T-helper 1 cell treated with Interleukin-12 subunit alpha and Interleukin-12 subunit beta and Interleukin-4 antibody, amounts not matched to agents 30 μg/mL and 1 μg/mL, for 36 hours (primary cell): ENCODE results near the gene MPPED2.

ENCODE experiments used
- H3K27ac Mint-ChIP-seq: one replicate; pipeline ENCODE4 v1.8.0; 2021; ENCODE audit warnings: mild to moderate bottlenecking, mixed read lengths
- H3K27me3 Mint-ChIP-seq: one replicate; pipeline ENCODE4 v1.8.0; 2021; ENCODE audit warnings: low read depth, mixed read lengths
- H3K36me3 Mint-ChIP-seq: one replicate; pipeline ENCODE4 v1.8.0; 2021; ENCODE audit warnings: low read depth, mixed read lengths
- H3K4me1 Mint-ChIP-seq: one replicate; pipeline ENCODE4 v1.8.0; 2021; ENCODE audit warnings: low read depth, mixed read lengths
- H3K4me3 Mint-ChIP-seq: one replicate; pipeline ENCODE4 v1.8.0; 2021; ENCODE audit warnings: mild to moderate bottlenecking, moderate library complexity, mixed read lengths
- H3K9me3 Mint-ChIP-seq: one replicate; pipeline ENCODE4 v1.8.0; 2021; ENCODE audit warnings: mixed read lengths

The MPPED2 gene, protein sequence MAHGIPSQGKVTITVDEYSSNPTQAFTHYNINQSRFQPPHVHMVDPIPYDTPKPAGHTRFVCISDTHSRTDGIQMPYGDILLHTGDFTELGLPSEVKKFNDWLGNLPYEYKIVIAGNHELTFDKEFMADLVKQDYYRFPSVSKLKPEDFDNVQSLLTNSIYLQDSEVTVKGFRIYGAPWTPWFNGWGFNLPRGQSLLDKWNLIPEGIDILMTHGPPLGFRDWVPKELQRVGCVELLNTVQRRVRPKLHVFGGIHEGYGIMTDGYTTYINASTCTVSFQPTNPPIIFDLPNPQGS

GRCh38 chr11:30586251-30587144 lies at the start of gene MPPED2:
Gene MPPED2 (minus strand): TSS chr11:30586353. CDS start chr11:30580373, 5,980 bp downstream.
- Mint-ChIP-seq H3K4me3 (peak within 1 kb of the TSS; percentile 73), H3K27me3 (peaks cover 71% of the 10 kb centered on the region), H3K4me1 (peaks cover 5% of the 10 kb centered on the region), H3K36me3 (peaks cover 1% of the 10 kb centered on the region), H3K9me3 (no peaks in the 10 kb centered on the region), H3K27ac (no peak within 1 kb of the TSS)

DNA sequence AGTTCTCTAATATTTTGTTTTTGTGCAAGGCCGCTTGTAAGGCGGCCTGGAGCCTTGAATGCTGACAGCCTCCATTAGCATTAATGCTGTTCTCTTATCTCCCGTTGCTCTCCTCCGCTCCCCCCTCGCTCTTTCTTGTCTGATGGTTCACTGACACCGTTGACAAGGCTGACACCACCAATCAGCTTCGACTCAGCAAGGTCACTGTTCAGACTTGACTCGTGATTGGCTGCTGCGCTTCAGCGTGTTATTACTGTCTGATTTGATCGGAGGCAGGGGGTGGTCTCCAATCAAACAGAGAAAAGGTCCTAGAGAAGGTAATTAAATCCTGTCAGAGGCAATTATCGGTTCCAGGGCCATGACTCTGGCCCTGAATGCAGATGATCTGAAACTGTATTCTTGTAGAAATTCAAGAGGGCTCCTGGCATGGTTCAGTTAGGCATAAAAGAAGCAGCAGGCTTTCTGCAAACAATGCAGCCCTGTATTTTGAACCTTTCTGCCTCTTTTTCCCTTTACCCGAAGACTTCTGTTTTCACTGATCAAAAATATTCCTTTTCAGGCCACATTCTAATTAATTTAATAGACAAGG lies 49.3 kb upstream of the MPPED2 start:
- no peak overlapping the region for H3K4me3 Mint-ChIP-seq
- no peaks in the 10 kb centered on the region for H3K27me3 Mint-ChIP-seq
- no peaks in the 10 kb centered on the region for H3K36me3 Mint-ChIP-seq
- peaks cover 3% of the 10 kb centered on the region for H3K9me3 Mint-ChIP-seq
- H3K27ac Mint-ChIP-seq = no peak overlapping the region
- H3K4me1 Mint-ChIP-seq = no peaks in the 10 kb centered on the region

- H3K4me3 Mint-ChIP-seq = no peak overlapping the region
- peaks cover 3% of the 10 kb centered on the region for H3K9me3 Mint-ChIP-seq
- no peaks in the 10 kb centered on the region for H3K36me3 Mint-ChIP-seq
- no peaks in the 10 kb centered on the region for H3K4me1 Mint-ChIP-seq
- H3K27me3 Mint-ChIP-seq = no peaks in the 10 kb centered on the region
- no peak overlapping the region for H3K27ac Mint-ChIP-seq
Observed at GRCh38 chr11:30631148-30631547, 45.0 kb upstream of the MPPED2 start.

GRCh38 chr11:30619767-30620166 lies 33.6 kb upstream of the MPPED2 start:
- no peak overlapping the region for H3K4me3 Mint-ChIP-seq
- no peak overlapping the region for H3K27ac Mint-ChIP-seq
- peaks cover 3% of the 10 kb centered on the region for H3K9me3 Mint-ChIP-seq
- H3K36me3 Mint-ChIP-seq = no peaks in the 10 kb centered on the region
- no peaks in the 10 kb centered on the region for H3K27me3 Mint-ChIP-seq
- no peaks in the 10 kb centered on the region for H3K4me1 Mint-ChIP-seq

GRCh38 chr11:30617762-30618161 lies 31.6 kb upstream of the MPPED2 start:
- H3K9me3 Mint-ChIP-seq = peaks cover 3% of the 10 kb centered on the region
- H3K27me3 Mint-ChIP-seq = no peaks in the 10 kb centered on the region
- H3K4me3 Mint-ChIP-seq = no peak overlapping the region
- H3K36me3 Mint-ChIP-seq = no peaks in the 10 kb centered on the region
- H3K4me1 Mint-ChIP-seq = no peaks in the 10 kb centered on the region
- H3K27ac Mint-ChIP-seq = no peak overlapping the region

GRCh38 chr11:30610628-30611027 lies 24.5 kb upstream of the MPPED2 start:
- Mint-ChIP-seq H3K9me3 (no peaks in the 10 kb centered on the region), H3K4me1 (no peaks in the 10 kb centered on the region), H3K27me3 (no peaks in the 10 kb centered on the region), H3K36me3 (no peaks in the 10 kb centered on the region), H3K4me3 (no peak overlapping the region), H3K27ac (no peak overlapping the region)

DNA sequence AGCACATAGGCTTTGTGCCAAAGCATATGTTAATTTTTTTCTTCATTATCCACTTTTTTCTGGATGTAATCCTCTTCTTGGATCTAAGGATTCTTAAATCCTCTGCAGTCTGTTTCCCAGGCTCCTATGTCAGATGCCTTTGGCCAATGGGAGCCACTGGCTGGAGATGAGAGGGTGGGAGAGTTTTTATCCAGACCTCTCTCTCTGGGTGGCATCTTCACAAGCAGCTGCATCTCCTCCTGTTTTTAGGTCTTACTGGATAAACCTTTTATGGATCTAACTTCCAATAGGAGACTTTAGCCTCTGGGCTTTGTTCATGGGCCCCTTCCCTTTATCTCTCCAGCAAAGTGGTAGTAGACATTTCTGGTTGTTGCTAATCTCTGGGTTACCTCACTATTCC lies 22.4 kb upstream of the MPPED2 start:
- H3K9me3 Mint-ChIP-seq = no peaks in the 10 kb centered on the region
- H3K4me1 Mint-ChIP-seq = no peaks in the 10 kb centered on the region

GRCh38 chr11:30605036-30605605 lies 19.0 kb upstream of the MPPED2 start:
- no peaks in the 10 kb centered on the region for H3K27me3 Mint-ChIP-seq
- H3K4me1 Mint-ChIP-seq = no peaks in the 10 kb centered on the region
- no peaks in the 10 kb centered on the region for H3K36me3 Mint-ChIP-seq
- H3K27ac Mint-ChIP-seq = no peak overlapping the region
- no peaks in the 10 kb centered on the region for H3K9me3 Mint-ChIP-seq
- no peak overlapping the region for H3K4me3 Mint-ChIP-seq

More for the DNA sequence above, 22.4 kb upstream of the MPPED2 start:
- no peak overlapping the region for H3K27ac Mint-ChIP-seq
- H3K36me3 Mint-ChIP-seq = no peaks in the 10 kb centered on the region
- no peak overlapping the region for H3K4me3 Mint-ChIP-seq
- H3K27me3 Mint-ChIP-seq = no peaks in the 10 kb centered on the region

- Mint-ChIP-seq H3K9me3 (no peaks in the 10 kb centered on the region), H3K4me1 (no peaks in the 10 kb centered on the region)
Observed at GRCh38 chr11:30603357-30603756, 17.2 kb upstream of the MPPED2 start.

GRCh38 chr11:30596832-30597231 lies 10.7 kb upstream of the MPPED2 start:
- Mint-ChIP-seq H3K36me3 (no peaks in the 10 kb centered on the region), H3K4me1 (no peaks in the 10 kb centered on the region), H3K27me3 (no peaks in the 10 kb centered on the region), H3K27ac (no peak overlapping the region), H3K4me3 (no peak overlapping the region), H3K9me3 (no peaks in the 10 kb centered on the region)

More at GRCh38 chr11:30603357-30603756, 17.2 kb upstream of the MPPED2 start:
- H3K4me3 Mint-ChIP-seq = no peak overlapping the region
- no peak overlapping the region for H3K27ac Mint-ChIP-seq
- H3K27me3 Mint-ChIP-seq = no peaks in the 10 kb centered on the region
- H3K36me3 Mint-ChIP-seq = no peaks in the 10 kb centered on the region

- no peak overlapping the region for H3K4me3 Mint-ChIP-seq
- H3K4me1 Mint-ChIP-seq = no peaks in the 10 kb centered on the region
- no peak overlapping the region for H3K27ac Mint-ChIP-seq
- H3K9me3 Mint-ChIP-seq = no peaks in the 10 kb centered on the region
- peaks cover 4% of the 10 kb centered on the region for H3K27me3 Mint-ChIP-seq
- no peaks in the 10 kb centered on the region for H3K36me3 Mint-ChIP-seq
Observed at GRCh38 chr11:30595934-30596333, 9.8 kb upstream of the MPPED2 start.

DNA sequence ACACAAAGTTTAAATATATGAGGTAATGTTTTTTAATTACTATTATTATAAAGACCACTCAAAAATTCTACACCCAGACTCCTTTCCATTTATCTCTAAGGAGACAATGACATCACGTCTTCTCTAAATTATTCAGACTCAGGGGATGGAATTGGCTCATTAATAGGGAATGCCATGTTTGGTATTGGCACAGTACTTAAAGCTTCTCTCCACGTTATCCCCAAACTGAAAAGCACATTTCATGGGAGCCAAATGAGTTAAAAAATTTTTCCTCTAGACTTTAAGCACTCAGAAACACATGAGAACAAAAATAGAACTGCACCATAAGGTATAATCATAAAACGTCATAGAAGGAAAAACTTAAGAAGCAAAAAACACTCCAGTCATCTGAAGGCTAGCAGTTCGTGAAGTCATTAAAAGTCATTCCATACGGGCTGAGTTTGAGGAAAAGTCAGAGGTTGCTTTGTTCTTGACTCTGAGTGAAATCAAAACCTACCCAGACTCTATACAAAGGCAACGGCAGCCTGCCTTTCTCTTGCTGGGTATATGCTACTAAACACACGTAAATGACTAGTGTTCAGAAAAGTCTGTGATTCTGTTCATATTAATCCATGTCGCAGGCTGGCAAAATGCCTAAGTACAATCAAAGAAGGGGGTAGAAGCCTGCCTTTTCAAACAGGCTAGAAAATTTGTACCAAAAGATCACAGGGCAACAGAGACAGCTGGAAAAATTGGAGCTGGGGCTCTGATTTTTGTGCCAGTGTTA lies 8.7 kb upstream of the MPPED2 start:
- H3K36me3 Mint-ChIP-seq = no peaks in the 10 kb centered on the region
- no peaks in the 10 kb centered on the region for H3K4me1 Mint-ChIP-seq
- H3K4me3 Mint-ChIP-seq = no peak overlapping the region
- H3K27ac Mint-ChIP-seq = no peak overlapping the region
- peaks cover 4% of the 10 kb centered on the region for H3K27me3 Mint-ChIP-seq
- H3K9me3 Mint-ChIP-seq = no peaks in the 10 kb centered on the region

GRCh38 chr11:30587269-30587812 lies 1.2 kb upstream of the MPPED2 start:
- Mint-ChIP-seq H3K9me3 (no peaks in the 10 kb centered on the region), H3K36me3 (peaks cover 1% of the 10 kb centered on the region), H3K27me3 (peaks cover 63% of the 10 kb centered on the region), H3K4me1 (peaks cover 5% of the 10 kb centered on the region), H3K27ac (no peak overlapping the region), H3K4me3 (peak overlapping the region; percentile 73)

GRCh38 chr11:30585892-30586250 lies 282 bp downstream of the MPPED2 start:
- peaks cover 71% of the 10 kb centered on the region for H3K27me3 Mint-ChIP-seq
- H3K4me1 Mint-ChIP-seq = peaks cover 5% of the 10 kb centered on the region
- H3K27ac Mint-ChIP-seq = no peak overlapping the region
- no peaks in the 10 kb centered on the region for H3K9me3 Mint-ChIP-seq
- H3K36me3 Mint-ChIP-seq = peaks cover 1% of the 10 kb centered on the region
- H3K4me3 Mint-ChIP-seq = peak overlapping the region; percentile 60
